Glutamatergic neuron (in vitro differentiated cells): Measurements from ENCODE around the gene DENND5B. TPM values are rescaled to one million over a fixed set of nuclear protein-coding genes. Genes with fewer than 3 reads are reported as not detected.
A peak's percentile ranks its signal among the peaks of the same experiment; 100 is the strongest.

Experiments
- DNase-seq: peaks from one replicate; pipeline ENCODE4 v3.0.0; 2022
- H3K27ac Mint-ChIP-seq: one replicate; pipeline ENCODE4 v1.8.0; 2020; ENCODE audit warnings: mild to moderate bottlenecking, mixed read lengths, inconsistent platforms; ENCODE audit not compliant: unreplicated experiment
- H3K27me3 Mint-ChIP-seq: one replicate; pipeline ENCODE4 v1.8.0; 2020; ENCODE audit warnings: mild to moderate bottlenecking, moderate library complexity, mixed read lengths, inconsistent platforms; ENCODE audit not compliant: unreplicated experiment
- H3K36me3 Mint-ChIP-seq: one replicate; pipeline ENCODE4 v1.8.0; 2020; ENCODE audit warnings: mild to moderate bottlenecking, mixed read lengths, inconsistent platforms; ENCODE audit not compliant: unreplicated experiment
- H3K4me1 Mint-ChIP-seq: one replicate; pipeline ENCODE4 v1.8.0; 2020; ENCODE audit warnings: mild to moderate bottlenecking, low read depth, mixed read lengths, inconsistent platforms; ENCODE audit not compliant: unreplicated experiment
- H3K4me3 Mint-ChIP-seq: one replicate; pipeline ENCODE4 v1.8.0; 2020; ENCODE audit warnings: mild to moderate bottlenecking, mixed read lengths, inconsistent platforms; ENCODE audit not compliant: unreplicated experiment
- H3K9me3 Mint-ChIP-seq: one replicate; pipeline ENCODE4 v1.8.0; 2020; ENCODE audit warnings: mild to moderate bottlenecking, moderate library complexity, mixed read lengths, inconsistent platforms; ENCODE audit not compliant: unreplicated experiment
- CTCF ChIP-seq: fragments of 200-600 bp; sonication (generic); IDR thresholded peaks from one replicate; pipeline ENCODE4 v1.5.0; 2021; ENCODE audit not compliant: partially characterized antibody, unreplicated experiment
- total RNA-seq: library from RNA; stranded (reverse); fragmentation: NEBNext Ultra II Directional; extraction: Animal tissue kit (Norgen Biotek cat#: 25700); gene quantifications from one replicate; pipeline ENCODE4 v1.2.1, GENCODE V29; 2021; ENCODE audit not compliant: unreplicated experiment

Gene DENND5B
- total RNA-seq, 1 donor from 2014 or later: 45.6 TPM

GRCh38 chr12:31521964-31522363 lies 69.0 kb downstream of the DENND5B start:
- peaks cover 26% of the 10 kb centered on the region for H3K4me1 Mint-ChIP-seq
- DNase-seq: no peak
- H3K27me3 Mint-ChIP-seq: no peaks in the 10 kb centered on the region
- H3K27ac Mint-ChIP-seq: no peak overlapping the region
- TF ChIP-seq CTCF: no peak
- peak overlapping the region; percentile 8 for H3K4me3 Mint-ChIP-seq
- H3K9me3 Mint-ChIP-seq: no peaks in the 10 kb centered on the region
- no peaks in the 10 kb centered on the region for H3K36me3 Mint-ChIP-seq

- Mint-ChIP-seq H3K27me3 (no peaks in the 10 kb centered on the region), H3K36me3 (no peaks in the 10 kb centered on the region), H3K4me3 (no peak overlapping the region), H3K27ac (no peak overlapping the region), H3K9me3 (no peaks in the 10 kb centered on the region), H3K4me1 (peaks cover 26% of the 10 kb centered on the region)
- no peak for DNase-seq
- no peak for TF ChIP-seq CTCF
These were observed 71.4 kb downstream of the DENND5B start for GRCh38 chr12:31519511-31519910.

- no peak overlapping the region for H3K4me3 Mint-ChIP-seq
- no peak for TF ChIP-seq CTCF
- H3K4me1 Mint-ChIP-seq: peaks cover 26% of the 10 kb centered on the region
- peak overlapping the region; percentile 36 for H3K27ac Mint-ChIP-seq
- no peaks in the 10 kb centered on the region for H3K27me3 Mint-ChIP-seq
- H3K36me3 Mint-ChIP-seq: no peaks in the 10 kb centered on the region
- H3K9me3 Mint-ChIP-seq: no peaks in the 10 kb centered on the region
- DNase-seq: no peak
These were observed 72.2 kb downstream of the DENND5B start for GRCh38 chr12:31518680-31519227.

- no peak for TF ChIP-seq CTCF
- H3K27me3 Mint-ChIP-seq: peaks cover 2% of the 10 kb centered on the region
- no peaks in the 10 kb centered on the region for H3K9me3 Mint-ChIP-seq
- H3K4me1 Mint-ChIP-seq: peaks cover 26% of the 10 kb centered on the region
- no peaks in the 10 kb centered on the region for H3K36me3 Mint-ChIP-seq
- H3K4me3 Mint-ChIP-seq: no peak overlapping the region
- no peak for DNase-seq
- no peak overlapping the region for H3K27ac Mint-ChIP-seq
These were observed 72.9 kb downstream of the DENND5B start for GRCh38 chr12:31517994-31518393.

GRCh38 chr12:31516702-31517101 lies 74.2 kb downstream of the DENND5B start:
- no peaks in the 10 kb centered on the region for H3K36me3 Mint-ChIP-seq
- no peak overlapping the region for H3K4me3 Mint-ChIP-seq
- no peak for DNase-seq
- H3K9me3 Mint-ChIP-seq: no peaks in the 10 kb centered on the region
- peaks cover 2% of the 10 kb centered on the region for H3K27me3 Mint-ChIP-seq
- TF ChIP-seq CTCF: no peak
- H3K27ac Mint-ChIP-seq: no peak overlapping the region
- peaks cover 23% of the 10 kb centered on the region for H3K4me1 Mint-ChIP-seq
